ENCODE results near the gene ACER2.
"Not testable (repeated sequence)": the region's sequence is repeated elsewhere in the genome, so short reads cannot be mapped to it uniquely, and the experiment has no call there.

Gene ACER2

DNA sequence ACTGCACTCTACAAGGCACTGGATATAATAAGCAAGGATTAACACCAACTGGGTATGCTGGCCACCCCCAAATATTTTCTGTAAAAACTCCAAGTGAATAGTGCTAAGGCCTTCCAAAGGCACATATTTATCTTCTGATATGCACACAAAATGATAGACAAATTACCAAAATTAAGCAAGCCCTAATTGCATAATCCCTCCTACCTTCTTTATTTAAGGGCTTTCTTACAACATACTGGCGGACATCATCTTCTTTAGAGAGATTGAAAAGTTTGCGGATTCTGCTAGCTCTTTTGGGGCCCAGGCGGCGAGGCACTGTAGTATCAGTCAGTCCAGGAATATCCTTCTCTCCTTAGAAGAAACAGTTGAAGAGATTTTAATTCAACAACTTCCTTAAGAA is 30.6 kb upstream of the ACER2 start:
- H3K4me3 ChIP-seq (replicated peaks in 1 of 2; ENCODE audit: low read depth in 2 of 2, low read length in 2 of 2) = peak overlapping the region; percentile 16 to 72
- TF ChIP-seq CTCF (IDR thresholded peaks at IDR 0.05; ENCODE audit: low read depth, low read length) = no peak
- peak in 1 of 2 donors; percentile 20 for DNase-seq (ENCODE audit: low read depth in 2 of 2)

DNA sequence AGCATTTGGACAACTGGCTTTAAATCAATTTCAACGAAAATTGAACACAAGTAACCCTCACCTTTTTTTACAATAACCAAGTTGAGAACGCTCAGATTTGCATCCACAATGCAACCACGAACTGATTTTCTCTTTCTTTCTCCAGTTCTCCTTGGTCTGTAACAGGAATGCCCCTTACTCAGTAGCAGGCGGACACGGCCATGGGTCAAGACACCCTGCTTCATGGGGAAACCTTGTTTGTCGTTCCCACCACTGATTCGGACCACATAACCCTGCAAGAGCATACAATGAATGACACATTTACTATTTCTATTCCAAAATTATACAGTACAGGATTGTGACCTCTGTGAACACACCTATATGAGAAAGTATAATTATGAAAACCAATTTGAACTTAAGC is 30.2 kb upstream of the ACER2 start:
- DNase-seq (ENCODE audit: low read depth in 2 of 2) = no peak
- peak overlapping the region; percentile 72 to 80 for H3K4me3 ChIP-seq (replicated peaks in 1 of 2; ENCODE audit: low read depth in 2 of 2, low read length in 2 of 2)
- no peak for TF ChIP-seq CTCF (IDR thresholded peaks at IDR 0.05; ENCODE audit: low read depth, low read length)

GRCh38 chr9:19379283-19379682 is 29.5 kb upstream of the ACER2 start:
- peak overlapping the region; percentile 72 to 80 for H3K4me3 ChIP-seq (replicated peaks in 1 of 2; ENCODE audit: low read depth in 2 of 2, low read length in 2 of 2)
- no peak for DNase-seq (ENCODE audit: low read depth in 2 of 2)
- TF ChIP-seq CTCF (IDR thresholded peaks at IDR 0.05; ENCODE audit: low read depth, low read length) = no peak

GRCh38 chr9:19379697-19380046 is 29.1 kb upstream of the ACER2 start:
- H3K4me3 ChIP-seq (replicated peaks in 1 of 2; ENCODE audit: low read depth in 2 of 2, low read length in 2 of 2) = peak overlapping the region; percentile 72 to 80
- TF ChIP-seq CTCF (IDR thresholded peaks at IDR 0.05; ENCODE audit: low read depth, low read length) = no peak
- DNase-seq (ENCODE audit: low read depth in 2 of 2) = peak; percentile 45 to 46

DNA sequence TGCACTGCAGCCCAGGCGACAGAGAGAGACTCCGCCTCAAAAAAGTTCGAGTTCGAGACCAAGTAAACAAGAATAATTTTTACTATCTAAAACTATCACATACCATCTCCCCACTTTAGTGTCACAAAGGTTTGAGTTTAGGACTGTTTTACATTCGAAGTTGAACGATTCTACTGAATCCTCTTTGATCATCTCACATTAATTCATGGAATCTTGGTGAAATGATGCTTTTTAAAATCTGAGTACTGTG is 28.1 kb upstream of the ACER2 start:
- TF ChIP-seq CTCF (IDR thresholded peaks at IDR 0.05; ENCODE audit: low read depth, low read length) = no peak
- DNase-seq (ENCODE audit: low read depth in 2 of 2) = no peak
- peak overlapping the region; percentile 72 to 80 for H3K4me3 ChIP-seq (replicated peaks in 1 of 2; ENCODE audit: low read depth in 2 of 2, low read length in 2 of 2)

- no peak overlapping the region for H3K4me3 ChIP-seq (replicated peaks in 1 of 2; ENCODE audit: low read depth in 2 of 2, low read length in 2 of 2)
- DNase-seq (ENCODE audit: low read depth in 2 of 2) = no peak
- no peak for TF ChIP-seq CTCF (IDR thresholded peaks at IDR 0.05; ENCODE audit: low read depth, low read length)
These were observed 27.2 kb upstream of the ACER2 start for GRCh38 chr9:19381656-19382055.

DNA sequence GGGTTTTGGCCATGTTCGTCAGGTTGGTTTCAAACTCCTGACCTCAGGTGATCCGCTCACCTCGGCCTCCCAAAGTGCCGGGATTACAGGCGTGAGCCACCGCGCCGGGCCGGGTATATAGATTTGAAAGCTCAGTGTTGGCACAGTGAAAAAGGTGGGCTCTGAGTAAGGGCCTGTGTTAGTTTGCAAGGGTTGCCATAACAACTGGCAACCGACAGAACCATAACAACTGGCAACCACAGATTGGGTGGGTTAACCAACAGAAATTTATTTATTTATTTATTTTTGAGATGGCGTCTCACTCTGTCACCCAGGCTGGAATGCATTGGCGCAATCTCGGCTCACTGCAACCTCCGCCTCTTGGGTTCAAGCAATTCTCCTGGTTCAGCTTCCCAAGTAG is 23.6 kb upstream of the ACER2 start:
- not testable (repeated sequence) for H3K4me3 ChIP-seq (replicated peaks in 1 of 2; ENCODE audit: low read depth in 2 of 2, low read length in 2 of 2); DNase-seq (ENCODE audit: low read depth in 2 of 2)

Measured in cardiac fibroblast (primary cell).